GM21515 (cell line): ENCODE data around the gene MAML1.
A peak's percentile ranks its signal among the peaks of the same experiment; 100 is the strongest.

Experiments
- ATAC-seq: cut with Tn5 transposase; IDR thresholded peaks from one replicate; pipeline ENCODE4 v1.9.1; 2021; ENCODE audit not compliant: unreplicated experiment

MAML1 gene

GRCh38 chr5:179803651-179804554, 71.3 kb downstream of the MAML1 start:
- no peak for ATAC-seq

- ATAC-seq = no peak
These were observed 71.9 kb downstream of the MAML1 start for GRCh38 chr5:179804555-179804947.

- ATAC-seq = no peak
These were observed 72.5 kb downstream of the MAML1 start for GRCh38 chr5:179805070-179805528.

GRCh38 chr5:179805529-179806249, 73.1 kb downstream of the MAML1 start:
- peak; percentile 27 for ATAC-seq

DNA sequence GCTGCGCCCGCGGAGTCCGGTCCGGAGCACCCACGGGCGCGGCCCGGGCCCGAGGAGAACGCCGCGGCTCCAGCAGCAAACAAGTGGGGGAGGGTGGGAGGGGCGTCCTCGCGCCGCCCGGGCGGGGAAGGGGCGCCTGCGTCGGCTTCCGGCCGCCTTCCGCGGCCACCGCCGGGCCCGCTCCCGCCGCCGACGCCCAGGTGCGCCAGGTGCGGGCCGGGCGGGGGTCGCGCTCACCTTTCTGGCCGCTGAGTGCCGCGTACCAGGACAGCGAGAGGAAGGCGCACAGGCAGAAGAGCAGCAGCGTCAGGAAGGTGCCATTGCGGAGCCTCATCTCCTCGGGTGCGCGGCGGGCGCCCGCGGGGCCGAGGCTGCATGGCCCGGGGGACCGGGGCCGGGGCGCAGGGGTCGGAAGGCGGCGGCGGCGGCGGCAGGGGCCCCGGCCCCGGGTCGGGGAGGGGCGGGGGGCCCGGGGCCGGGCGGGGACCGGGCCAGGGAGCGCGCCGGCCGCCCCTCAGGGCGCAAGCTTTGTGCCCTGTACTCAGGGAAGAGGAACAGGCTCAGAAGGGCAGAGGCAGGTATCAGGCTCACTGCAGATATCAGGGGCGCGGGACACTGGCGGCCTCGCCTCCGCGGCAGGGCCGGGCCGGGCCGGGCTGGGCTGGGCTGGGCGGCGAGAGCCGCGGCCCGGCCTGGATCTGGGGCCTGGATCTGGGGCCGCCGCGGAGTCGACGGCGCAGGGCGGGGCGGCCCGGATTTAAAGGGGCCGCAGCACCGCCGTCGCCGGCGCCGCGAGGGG, 73.8 kb downstream of the MAML1 start, which contains the start of gene MGAT4B:
MGAT4B (minus strand) TSS at position 617 of the 799 bp plus-strand sequence; CDS start at position 334, 283 bp downstream.
- ATAC-seq = peak; percentile 65

- no peak for ATAC-seq
These were observed 79.7 kb downstream of the MAML1 start for GRCh38 chr5:179812135-179812825.

GRCh38 chr5:179812997-179813607, 80.5 kb downstream of the MAML1 start:
- no peak for ATAC-seq

DNA sequence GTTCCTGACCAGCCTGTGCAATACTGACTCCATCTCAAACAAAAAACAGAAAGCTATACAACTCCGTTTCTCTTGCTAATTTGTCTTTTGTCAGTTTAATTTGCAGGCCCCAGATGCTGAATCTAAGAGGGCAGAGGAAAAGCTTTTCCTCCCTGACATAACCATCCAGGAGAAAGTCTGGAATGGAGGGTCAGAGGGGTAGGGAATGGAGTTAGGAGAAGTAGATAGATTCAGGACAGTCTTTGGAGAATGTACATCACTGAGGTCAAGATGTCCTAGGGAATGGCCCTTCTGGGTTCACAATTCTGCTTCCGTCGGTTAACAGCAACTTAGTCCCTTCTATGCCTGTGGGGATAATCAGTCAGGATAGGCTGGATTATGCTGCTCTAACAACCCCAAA, 81.5 kb downstream of the MAML1 start:
- ATAC-seq = no peak

DNA sequence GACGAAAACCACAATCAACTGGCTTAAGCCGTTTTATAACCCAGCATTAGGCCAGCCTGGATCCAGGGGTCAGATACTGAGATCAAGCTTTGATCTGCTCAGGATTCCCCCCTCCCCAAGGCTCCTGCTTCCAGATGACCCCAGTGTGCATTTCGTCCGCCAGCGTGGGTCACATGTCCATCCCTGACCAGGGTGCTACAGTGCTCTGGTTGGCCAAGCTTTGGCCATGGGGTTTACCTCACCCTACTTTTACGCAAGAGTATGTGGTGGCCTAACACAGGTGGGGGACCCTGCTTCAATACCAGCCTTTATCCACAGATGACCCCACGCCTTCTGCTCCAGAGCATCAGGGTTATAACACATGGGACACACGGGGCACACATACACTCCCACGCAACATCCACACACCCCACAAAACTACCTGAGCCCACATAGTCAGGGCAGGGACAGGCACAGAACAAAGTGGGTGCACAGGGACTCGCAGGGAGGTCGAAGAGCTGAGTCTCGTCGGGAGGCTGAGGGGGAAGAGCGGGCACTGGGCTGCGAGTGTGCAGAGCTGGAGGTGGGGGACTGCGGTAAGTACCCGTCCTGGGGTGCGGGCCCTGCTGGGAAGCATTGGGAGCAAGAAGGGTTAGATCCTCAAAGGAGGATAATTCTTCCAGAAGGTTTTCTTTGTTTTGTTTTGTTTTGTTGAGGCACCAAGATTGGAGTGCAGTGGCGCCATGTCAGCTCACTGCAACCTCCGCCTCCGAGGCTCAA, 83.0 kb downstream of the MAML1 start:
- ATAC-seq = no peak

GRCh38 chr5:179816401-179816795, 83.8 kb downstream of the MAML1 start:
- no peak for ATAC-seq

DNA sequence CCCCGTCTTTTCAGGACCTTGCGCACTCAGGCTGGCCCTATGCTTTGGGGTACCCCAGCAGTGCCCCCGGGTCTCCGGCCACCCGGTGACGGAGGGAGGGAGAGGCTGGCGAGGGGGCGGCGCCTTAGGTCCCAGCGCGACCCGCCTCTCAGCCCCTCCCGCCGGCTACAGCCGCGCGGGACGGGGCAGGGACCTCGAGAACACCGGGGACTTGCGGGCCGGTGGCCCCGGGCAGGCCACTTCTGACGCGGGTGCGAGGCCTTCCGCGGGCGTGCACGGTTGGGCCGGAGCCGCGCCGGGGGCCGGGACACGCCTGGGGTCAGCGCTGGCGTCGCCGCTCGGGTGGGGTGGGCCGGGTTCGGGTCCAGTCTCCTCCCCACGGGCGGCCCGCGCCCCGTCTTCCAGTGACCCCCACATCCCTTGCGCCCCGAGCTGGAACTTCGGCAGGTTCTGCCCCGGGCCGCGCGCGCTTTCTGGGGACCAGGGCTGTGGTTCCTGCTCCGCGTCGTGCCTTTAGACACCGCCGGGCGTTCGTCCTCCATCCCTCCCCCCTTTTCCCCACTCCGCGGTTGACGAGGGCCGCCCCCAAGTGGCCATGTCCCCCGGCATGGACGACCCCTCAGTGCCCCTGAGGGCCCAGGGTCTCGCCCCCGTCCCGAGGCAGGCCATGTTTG, 84.3 kb downstream of the MAML1 start:
- no peak for ATAC-seq

DNA sequence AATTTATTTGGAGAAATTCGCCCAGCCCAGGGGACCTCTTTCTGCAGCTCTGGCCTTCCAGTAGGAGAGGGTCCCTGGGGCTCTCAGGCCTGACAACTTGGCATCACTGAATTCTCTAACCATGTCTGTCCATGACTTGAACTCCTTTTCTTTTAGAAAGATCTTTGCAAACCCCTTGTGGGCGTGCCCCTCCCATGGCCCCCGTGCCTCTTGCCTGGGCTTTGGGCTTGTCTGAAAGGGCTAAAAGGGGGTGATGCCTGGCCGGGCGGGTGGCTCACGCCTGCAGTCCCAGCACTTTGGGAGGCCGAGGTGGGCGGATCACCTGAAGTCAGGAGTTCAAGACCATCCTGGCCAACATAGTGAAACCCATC, 84.8 kb downstream of the MAML1 start:
- ATAC-seq = no peak

DNA sequence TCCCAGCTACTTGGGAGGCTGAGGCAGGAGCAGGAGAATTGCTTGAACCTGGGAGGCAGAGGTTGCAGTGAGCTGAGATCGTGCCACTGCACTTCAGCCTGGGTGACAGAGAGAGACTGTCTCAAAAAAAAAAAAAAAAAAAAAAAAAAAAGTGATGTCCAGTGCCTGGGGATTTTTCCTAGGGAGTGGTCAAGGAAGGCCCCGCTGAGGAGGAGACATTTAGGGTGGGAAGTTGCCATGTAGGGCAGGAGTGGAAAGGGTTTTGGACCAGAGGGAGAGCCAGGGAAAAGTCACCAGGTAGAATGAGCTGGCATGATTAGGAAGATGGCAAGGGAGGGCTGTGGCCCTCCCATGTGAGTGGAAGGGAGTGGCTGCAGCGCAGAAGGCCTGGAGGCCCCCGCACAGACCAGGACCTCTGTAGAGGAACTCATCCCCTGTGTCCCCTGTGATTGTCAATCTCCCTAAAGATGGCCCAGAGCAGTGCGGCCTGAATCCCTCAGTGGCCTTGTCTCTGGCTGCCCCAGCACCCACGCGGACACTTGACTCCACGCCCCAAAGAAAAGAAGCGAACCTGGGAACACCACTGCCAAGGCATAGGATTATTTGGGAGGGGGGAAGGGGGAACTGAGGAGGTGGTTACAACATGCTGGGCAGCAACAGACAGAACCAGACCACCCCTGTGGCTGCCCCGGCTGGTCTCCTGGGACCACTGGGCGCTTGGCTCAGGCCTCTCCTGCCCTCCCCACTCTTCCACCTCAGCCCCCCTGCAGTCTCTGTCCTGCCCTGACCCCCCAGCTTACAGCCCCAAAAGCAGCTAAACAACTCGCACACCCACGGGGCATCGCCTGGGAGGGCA, 85.5 kb downstream of the MAML1 start:
- ATAC-seq = no peak

DNA sequence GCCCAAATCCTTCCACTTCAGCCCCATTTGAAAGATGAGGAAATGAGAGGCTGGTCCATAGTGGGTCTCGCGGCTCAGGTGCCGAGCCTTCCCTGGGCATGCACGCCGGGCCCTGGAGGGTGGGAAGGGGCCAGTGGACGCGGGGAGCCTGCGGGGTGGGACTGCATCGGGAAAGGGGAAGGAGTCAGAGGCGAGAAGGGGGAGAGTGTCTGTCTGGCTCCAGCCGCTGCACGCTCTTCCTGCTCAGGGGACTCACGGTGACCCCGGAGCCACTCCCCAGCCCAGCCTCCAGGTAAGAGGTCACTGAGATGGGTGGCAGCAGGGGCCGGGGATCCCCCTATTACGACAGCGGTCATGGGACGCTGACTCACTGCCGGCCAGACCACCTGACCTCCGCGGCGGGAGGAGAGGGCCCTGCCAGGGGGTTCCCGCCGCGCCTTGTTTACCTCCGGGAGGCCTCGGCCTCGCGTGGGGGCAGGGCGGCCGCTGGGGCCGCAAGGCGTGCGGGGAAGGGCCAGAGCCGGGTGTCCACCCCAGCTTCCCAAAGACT, 86.2 kb downstream of the MAML1 start:
- peak; percentile 61 for ATAC-seq

- ATAC-seq = no peak
These were observed 86.9 kb downstream of the MAML1 start for GRCh38 chr5:179819296-179820126.

- ATAC-seq = no peak
These were observed 87.5 kb downstream of the MAML1 start for GRCh38 chr5:179820127-179820482.
